NCI-H446 (cell line): Measurements from ENCODE around the gene UCKL1.
"Not testable (repeated sequence)": the region's sequence is repeated elsewhere in the genome, so short reads cannot be mapped to it uniquely, and the experiment has no call there.

Source experiments
- DNase-seq, 2 experiments: peaks; one replicate each; lab custom pipeline; 2025; lab: John Stamatoyannopoulos, UW

The UCKL1 gene

GRCh38 chr20:63942969-63943807, 13.0 kb downstream of the UCKL1 start:
- peak in 1 of 2 experiments; percentile 32 for DNase-seq

- no peak for DNase-seq
These were observed 13.8 kb downstream of the UCKL1 start for GRCh38 chr20:63942250-63942951.

- no peak for DNase-seq
These were observed 14.7 kb downstream of the UCKL1 start for GRCh38 chr20:63941282-63942081.

- no peak for DNase-seq
These were observed 15.5 kb downstream of the UCKL1 start for GRCh38 chr20:63940472-63941266.

- DNase-seq = no peak
These were observed 16.1 kb downstream of the UCKL1 start for GRCh38 chr20:63940071-63940471.

GRCh38 chr20:63939061-63939935, 16.9 kb downstream of the UCKL1 start:
- DNase-seq = no peak

- DNase-seq = no peak
These were observed 18.6 kb downstream of the UCKL1 start for GRCh38 chr20:63937596-63937995.

- no peak for DNase-seq
These were observed 20.8 kb downstream of the UCKL1 start for GRCh38 chr20:63935447-63935846.

GRCh38 chr20:63934271-63935068, 21.7 kb downstream of the UCKL1 start:
- no peak for DNase-seq

- no peak for DNase-seq
These were observed 22.6 kb downstream of the UCKL1 start for GRCh38 chr20:63933646-63934045.

GRCh38 chr20:63932606-63933160, 23.5 kb downstream of the UCKL1 start:
- no peak for DNase-seq

GRCh38 chr20:63931735-63932134, 24.5 kb downstream of the UCKL1 start:
- DNase-seq = no peak

GRCh38 chr20:63930971-63931553, 25.2 kb downstream of the UCKL1 start:
- no peak for DNase-seq

GRCh38 chr20:63929473-63929883, 26.7 kb downstream of the UCKL1 start:
- not testable (repeated sequence) for DNase-seq

GRCh38 chr20:63929071-63929470, 27.1 kb downstream of the UCKL1 start:
- DNase-seq = no peak

GRCh38 chr20:63926298-63926697, 29.9 kb downstream of the UCKL1 start:
- DNase-seq = no peak

GRCh38 chr20:63924241-63924640, 32.0 kb downstream of the UCKL1 start:
- DNase-seq = no peak

- DNase-seq = no peak
These were observed 32.6 kb downstream of the UCKL1 start for GRCh38 chr20:63923651-63924050.

GRCh38 chr20:63920226-63920625, 36.0 kb downstream of the UCKL1 start:
- DNase-seq = no peak
